Suprapubic skin (tissue), 3 donors: ENCODE measurements around the gene ZBTB49.

Experiments used
- CTCF ChIP-seq, 2 donors: fragments of 200-600 bp in 1 of 2; fragments of 450-650 bp in 1 of 2; sonication (generic) in 1 of 2; IDR thresholded peaks; one replicate each; pipeline ENCODE4 v1.5.1; 2016 to 2019; ENCODE audit warnings: antibody characterized with exemption in 2 of 2, mild to moderate bottlenecking in 1 of 2, moderate library complexity in 1 of 2
- POLR2A ChIP-seq, 2 donors: fragments of 450-650 bp; IDR thresholded peaks; one replicate each; pipeline ENCODE4 v1.6.1; 2017; ENCODE audit warnings: antibody characterized with exemption in 2 of 2, mild to moderate bottlenecking in 2 of 2, moderate library complexity in 2 of 2

DNA sequence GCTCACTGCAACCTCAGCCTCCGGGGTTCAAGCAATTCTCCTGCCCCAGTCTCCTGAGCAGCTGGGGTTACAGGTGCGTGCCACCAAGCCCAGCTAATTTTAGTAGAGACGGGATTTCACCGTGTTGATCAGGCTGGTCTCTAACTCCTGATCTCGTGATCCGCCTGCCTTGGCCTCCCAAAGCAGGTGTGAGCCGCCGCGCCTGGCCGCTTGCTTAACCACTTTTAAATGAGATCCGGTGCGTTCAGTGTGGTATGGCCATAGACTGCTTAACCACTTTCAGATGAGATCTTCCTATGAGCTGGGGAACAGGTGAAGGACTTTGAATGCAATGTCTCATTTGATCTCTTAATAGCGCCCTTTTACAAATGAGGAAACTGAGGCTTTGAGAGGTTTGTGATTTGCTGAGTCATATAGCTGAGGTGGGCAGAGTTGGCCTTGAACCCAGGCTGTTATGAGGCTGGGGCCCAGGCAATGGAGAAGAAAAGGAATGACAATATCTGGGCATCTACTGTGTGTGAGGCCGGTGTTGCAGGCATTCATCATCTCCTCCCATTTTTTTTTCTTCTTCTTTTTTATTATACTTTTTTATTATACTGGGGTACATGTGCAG, 55.0 kb downstream of the ZBTB49 start:
- no peak for TF ChIP-seq POLR2A (IDR thresholded peaks at IDR 0.05)
- TF ChIP-seq CTCF (IDR thresholded peaks at IDR 0.05), result no peak
